CD14-positive monocyte (primary cell): ENCODE measurements around the gene ANTKMT. TPM values are rescaled to one million over a fixed set of nuclear protein-coding genes. Genes with fewer than 3 reads are reported as not detected.

ENCODE experiments used
- DNase-seq, 3 donors: peaks; one replicate each; pipeline ENCODE4 v3.0.0-alpha.2; 2011 to 2022
- H2AFZ ChIP-seq: 2 replicates; pipeline ENCODE4 v1.6.0; 2012; ENCODE audit warnings: mild to moderate bottlenecking, low read depth, low read length, inconsistent platforms; ENCODE audit not compliant: insufficient read depth, poor library complexity, severe bottlenecking
- H3K27ac ChIP-seq, 2 donors: 1 replicate in 1 of 2; 2 replicates in 1 of 2; pipeline ENCODE4 v1.5.1; 2012 to 2013; ENCODE audit warnings: low read length in 2 of 2, control low read depth in 1 of 2, inconsistent platforms in 1 of 2, low read depth in 1 of 2, mild to moderate bottlenecking in 1 of 2
- H3K27me3 ChIP-seq, 2 donors: one replicate each; pipeline versions ENCODE4 v1.6.0 to v1.6.1; 2011 to 2013; ENCODE audit warnings: low read length in 2 of 2; ENCODE audit not compliant: control insufficient read depth in 2 of 2, insufficient read depth in 2 of 2
- H3K36me3 ChIP-seq, 2 donors: replicated peaks in 1 of 2; 1 replicate in 1 of 2; 2 replicates in 1 of 2; pipeline versions ENCODE4 v1.5.1 to v1.6.1; 2012 to 2013; ENCODE audit warnings: low read length in 2 of 2, control low read depth in 1 of 2, inconsistent platforms in 1 of 2, mild to moderate bottlenecking in 1 of 2; ENCODE audit not compliant: insufficient read depth in 2 of 2, control insufficient read depth in 1 of 2
- H3K4me1 ChIP-seq, 2 donors: 1 replicate in 1 of 2; 2 replicates in 1 of 2; pipeline versions ENCODE4 v1.5.1 to v1.6.1; 2012 to 2013; ENCODE audit warnings: low read length in 2 of 2, control low read depth in 1 of 2, inconsistent platforms in 1 of 2, mild to moderate bottlenecking in 1 of 2, moderate library complexity in 1 of 2; ENCODE audit not compliant: insufficient read depth in 2 of 2, control insufficient read depth in 1 of 2
- H3K4me2 ChIP-seq: replicated peaks from 2 replicates; pipeline ENCODE3; 2012; ENCODE audit warnings: low read length, moderate library complexity, mild to moderate bottlenecking; ENCODE audit not compliant: poor library complexity, severe bottlenecking; ENCODE audit errors: extremely low read depth
- H3K4me3 ChIP-seq, 3 experiments: fragments of 200-600 bp in 1 of 3; sonication (generic) in 1 of 3; replicated peaks in 1 of 3; 1 replicate in 2 of 3; 2 replicates in 1 of 3; pipeline ENCODE4 v1.5.1; 2011 to 2013; ENCODE audit warnings: low read length in 3 of 3, mild to moderate bottlenecking in 3 of 3, control low read depth in 2 of 3, low read depth in 2 of 3, inconsistent platforms in 1 of 3, moderate library complexity in 1 of 3
- H3K79me2 ChIP-seq: 2 replicates; pipeline ENCODE4 v1.6.0; 2012; ENCODE audit warnings: mild to moderate bottlenecking, control low read depth, inconsistent platforms, low read length, moderate library complexity; ENCODE audit not compliant: insufficient read depth
- H3K9ac ChIP-seq: 2 replicates; pipeline ENCODE4 v1.6.0; 2017; ENCODE audit warnings: low read length, mild to moderate bottlenecking; ENCODE audit not compliant: insufficient read depth, poor library complexity, severe bottlenecking
- H3K9me3 ChIP-seq, 2 donors: replicated peaks in 1 of 2; 1 replicate in 1 of 2; 2 replicates in 1 of 2; pipeline versions ENCODE4 v1.5.1 to v1.6.1; 2012 to 2013; ENCODE audit warnings: low read length in 2 of 2, control low read depth in 1 of 2; ENCODE audit not compliant: control insufficient read depth in 1 of 2, insufficient read depth in 1 of 2
- H4K20me1 ChIP-seq: 2 replicates; pipeline ENCODE4 v1.6.0; 2012; ENCODE audit warnings: mild to moderate bottlenecking, low read length, control low read depth, moderate library complexity; ENCODE audit not compliant: insufficient read depth
- H3K27ac Mint-ChIP-seq, 7 donors: one replicate each; pipeline ENCODE4 v1.8.0; 2020; ENCODE audit warnings: mild to moderate bottlenecking in 7 of 7, mixed read lengths in 7 of 7, moderate library complexity in 6 of 7, inconsistent platforms in 2 of 7
- H3K27me3 Mint-ChIP-seq, 3 donors: one replicate each; pipeline ENCODE4 v1.8.0; 2021 to 2022; ENCODE audit warnings: low read depth in 3 of 3, mild to moderate bottlenecking in 3 of 3, mixed read lengths in 3 of 3, moderate library complexity in 3 of 3, inconsistent platforms in 1 of 3
- H3K36me3 Mint-ChIP-seq, 2 donors: one replicate each; pipeline ENCODE4 v1.8.0; 2020; ENCODE audit warnings: mixed read lengths in 2 of 2, inconsistent platforms in 1 of 2, mild to moderate bottlenecking in 1 of 2
- H3K4me1 Mint-ChIP-seq: one replicate; pipeline ENCODE4 v1.8.0; 2020; ENCODE audit warnings: mild to moderate bottlenecking, mixed read lengths
- H3K4me3 Mint-ChIP-seq, 2 donors: one replicate each; pipeline ENCODE4 v1.8.0; 2020; ENCODE audit warnings: mild to moderate bottlenecking in 2 of 2, mixed read lengths in 2 of 2, moderate library complexity in 1 of 2
- H3K9me3 Mint-ChIP-seq, 7 donors: one replicate each; pipeline ENCODE4 v1.8.0; 2020 to 2022; ENCODE audit warnings: mixed read lengths in 7 of 7, mild to moderate bottlenecking in 6 of 7, moderate library complexity in 6 of 7, inconsistent platforms in 2 of 7
- WGBS: methylation state at CpG from one replicate; pipeline ENCODE4 v1.1.5; 2013; ENCODE audit warnings: missing lambda C conversion rate; ENCODE audit not compliant: insufficient coverage; 5-methylcytosine and 5-hydroxymethylcytosine counted together
- intact Hi-C, 2 donors: fragments of 100-400 bp; cut with micrococcal nuclease; formaldehyde crosslinking; loops; one replicate each; pipeline versions ENCODE4 v1.15.0 to v1.15.1; 2023
- polyA plus RNA-seq, 3 donors: library from polyadenylated mRNA; depleted of rRNA in 1 of 3; unstranded in 2 of 3; stranded (reverse) in 1 of 3; fragments of 300-500 nt in 2 of 3; fragments of >200 nt in 1 of 3; fragmentation: Illumina TruSeq in 2 of 3; gene quantifications; 1 replicate in 2 of 3; 2 replicates in 1 of 3; pipeline ENCODE4 v1.2.3, GENCODE V29; 2012 to 2021
- TF ChIP-seq, protein P1 (sequence below): fragments of 200-600 bp; IDR thresholded peaks from one replicate; pipeline ENCODE4 v1.8.0; 2022; ENCODE audit warnings: antibody characterized with exemption, mild to moderate bottlenecking

Gene ANTKMT
- polyA plus RNA-seq, 3 donors = 21.5 to 56.3 (median 34.4) TPM

DNA sequence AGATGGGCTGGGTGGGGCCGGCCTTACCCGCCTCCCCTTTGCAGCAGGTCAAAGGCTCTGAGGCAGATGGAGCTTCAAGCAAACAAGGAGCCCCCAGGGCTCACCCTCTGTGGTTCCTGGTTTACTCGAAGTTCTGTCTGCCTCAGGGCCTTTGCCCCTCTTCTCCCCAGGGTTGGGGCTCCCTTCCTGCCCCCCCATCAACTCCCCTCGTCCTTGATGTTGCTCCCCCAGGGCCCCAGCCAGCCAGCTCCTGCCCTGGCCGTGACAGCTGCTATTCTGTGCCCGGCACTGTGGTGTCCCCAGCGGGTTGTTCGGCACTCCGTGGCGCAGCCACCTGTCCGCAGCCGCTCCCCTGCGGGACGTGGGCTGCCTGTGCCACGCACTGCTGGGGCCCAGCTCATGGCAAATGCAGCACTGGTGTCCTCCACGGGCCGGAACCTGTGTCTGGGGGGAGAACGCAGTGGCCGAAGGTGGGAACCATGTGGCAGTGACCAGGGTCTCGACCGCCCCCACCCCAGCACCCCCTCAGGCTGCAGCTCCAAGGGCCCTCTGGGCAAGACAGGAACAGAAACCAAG, 10.4 kb upstream of the ANTKMT start:
- H3K4me1 Mint-ChIP-seq = no peaks in the 10 kb centered on the region
- Histone ChIP-seq H4K20me1 (no peaks in the 10 kb centered on the region), H3K9me3 (no peaks in the 10 kb centered on the region), H3K4me2 (no peak overlapping the region), H3K79me2 (no peaks in the 10 kb centered on the region), H3K27me3 (peaks cover 3 to 65% of the 10 kb centered on the region in 2 donors), H2AFZ (no peak overlapping the region), H3K9ac (no peak overlapping the region), H3K27ac (no peak overlapping the region), H3K36me3 (no peaks in the 10 kb centered on the region), H3K4me1 (peaks cover 7 to 13% of the 10 kb centered on the region in 2 donors), H3K4me3 (no peak overlapping the region)
- peak overlapping the region in 1 of 2 donors; percentile 26 for H3K4me3 Mint-ChIP-seq
- DNase-seq = no peak
- WGBS = 75% methylated on average over 21 of the region's 21 CpGs
- intact Hi-C loops = loop anchor here (1.0 to 2.0 kb wide), 2 partner anchors 74 to 75 kb away; no protein-coding TSS in a partner anchor
- H3K27ac Mint-ChIP-seq = no peak overlapping the region
- TF ChIP-seq, protein P1, sequence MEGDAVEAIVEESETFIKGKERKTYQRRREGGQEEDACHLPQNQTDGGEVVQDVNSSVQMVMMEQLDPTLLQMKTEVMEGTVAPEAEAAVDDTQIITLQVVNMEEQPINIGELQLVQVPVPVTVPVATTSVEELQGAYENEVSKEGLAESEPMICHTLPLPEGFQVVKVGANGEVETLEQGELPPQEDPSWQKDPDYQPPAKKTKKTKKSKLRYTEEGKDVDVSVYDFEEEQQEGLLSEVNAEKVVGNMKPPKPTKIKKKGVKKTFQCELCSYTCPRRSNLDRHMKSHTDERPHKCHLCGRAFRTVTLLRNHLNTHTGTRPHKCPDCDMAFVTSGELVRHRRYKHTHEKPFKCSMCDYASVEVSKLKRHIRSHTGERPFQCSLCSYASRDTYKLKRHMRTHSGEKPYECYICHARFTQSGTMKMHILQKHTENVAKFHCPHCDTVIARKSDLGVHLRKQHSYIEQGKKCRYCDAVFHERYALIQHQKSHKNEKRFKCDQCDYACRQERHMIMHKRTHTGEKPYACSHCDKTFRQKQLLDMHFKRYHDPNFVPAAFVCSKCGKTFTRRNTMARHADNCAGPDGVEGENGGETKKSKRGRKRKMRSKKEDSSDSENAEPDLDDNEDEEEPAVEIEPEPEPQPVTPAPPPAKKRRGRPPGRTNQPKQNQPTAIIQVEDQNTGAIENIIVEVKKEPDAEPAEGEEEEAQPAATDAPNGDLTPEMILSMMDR = no peak
- no peaks in the 10 kb centered on the region for H3K36me3 Mint-ChIP-seq
- peaks cover 41 to 72% (median 66%) of the 10 kb centered on the region in 3 donors for H3K27me3 Mint-ChIP-seq
- peaks cover 0 to 5% (median 0%) of the 10 kb centered on the region in 7 donors for H3K9me3 Mint-ChIP-seq

DNA sequence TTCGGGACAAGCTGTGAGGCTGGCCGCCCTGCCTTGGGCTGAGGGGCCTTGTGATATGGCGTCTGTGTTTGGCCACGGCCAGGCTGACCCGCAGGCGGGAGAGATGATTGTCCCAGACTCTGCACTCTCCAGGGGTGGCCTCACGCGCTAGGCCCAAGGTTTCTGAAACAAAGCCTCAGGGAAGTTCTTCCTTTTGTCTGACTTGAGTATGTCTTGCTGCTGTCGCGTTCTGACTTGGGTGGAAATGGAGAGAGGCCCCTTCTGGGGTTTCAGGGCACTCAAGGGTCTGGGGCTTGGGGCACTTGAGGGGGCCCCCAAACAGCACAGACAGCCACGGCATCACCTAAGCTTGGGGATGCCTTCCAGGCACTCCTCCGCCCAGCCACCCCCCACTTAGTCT, 9.9 kb upstream of the ANTKMT start:
- WGBS = 74% methylated on average over 8 of the region's 12 CpGs
- H3K27ac ChIP-seq = no peak overlapping the region
- H3K36me3 ChIP-seq = no peaks in the 10 kb centered on the region
- peaks cover 10 to 18% of the 10 kb centered on the region in 2 donors for H3K4me1 ChIP-seq
- H4K20me1 ChIP-seq = no peaks in the 10 kb centered on the region
- H3K4me2 ChIP-seq = no peak overlapping the region
- intact Hi-C loops = loop anchor here (1.0 to 2.0 kb wide), 2 partner anchors 74 kb away; no protein-coding TSS in a partner anchor
- Mint-ChIP-seq H3K27me3 (peaks cover 43 to 74% (median 68%) of the 10 kb centered on the region in 3 donors), H3K4me1 (peaks cover 4% of the 10 kb centered on the region), H3K36me3 (no peaks in the 10 kb centered on the region), H3K4me3 (no peak overlapping the region), H3K9me3 (peaks cover 0 to 5% (median 0%) of the 10 kb centered on the region in 7 donors), H3K27ac (no peak overlapping the region)
- H3K79me2 ChIP-seq = no peaks in the 10 kb centered on the region
- no peak overlapping the region for H3K9ac ChIP-seq
- no peak for DNase-seq
- H2AFZ ChIP-seq = no peak overlapping the region
- TF ChIP-seq, protein P1 = no peak
- no peak overlapping the region for H3K4me3 ChIP-seq
- H3K9me3 ChIP-seq = peaks cover 0 to 3% of the 10 kb centered on the region in 2 donors
- H3K27me3 ChIP-seq = peaks cover 6 to 67% of the 10 kb centered on the region in 2 donors
